Measurements from ENCODE around the gene DMD. TPM values are rescaled to one million over a fixed set of nuclear protein-coding genes. Genes with fewer than 3 reads are reported as not detected.

DMD gene
- total and polyA plus RNA-seq, 2 donors (not counting 1 experiment from before 2014, with no cell fraction given), result 2.0 to 51.8 TPM

DNA sequence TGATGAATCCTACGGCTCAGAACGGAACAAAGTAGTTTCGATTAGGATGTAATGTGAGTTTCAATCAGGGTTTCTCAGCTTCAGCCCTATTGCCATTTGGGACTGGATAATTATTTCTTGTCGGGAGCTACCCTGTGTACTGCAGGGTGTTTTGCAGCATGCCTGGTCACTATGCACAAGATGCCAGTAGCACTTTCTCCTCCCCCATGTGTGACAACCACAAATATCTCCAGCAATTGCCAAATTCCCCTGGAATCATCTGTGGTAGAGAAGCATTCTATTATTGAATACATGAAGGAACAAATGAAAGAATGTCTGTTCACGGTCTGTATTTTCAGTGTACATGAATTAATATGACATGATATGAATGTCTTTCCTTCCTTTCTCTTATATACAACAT is 1356.6 kb downstream of the DMD start:
- no peaks in the 10 kb centered on the region for H3K27me3 Mint-ChIP-seq
- no peak overlapping the region for H3K4me2 ChIP-seq (replicated peaks; ENCODE audit: low read depth, low read length, poor library complexity, severe bottlenecking)
- no peaks in the 10 kb centered on the region for H3K36me3 ChIP-seq (replicated peaks in 1 of 2; ENCODE audit: control extremely low read depth in 1 of 2, control insufficient read depth in 1 of 2, extremely low read depth in 1 of 2, insufficient read depth in 2 of 2, low read length in 1 of 2)
- no peak overlapping the region for H3K4me3 Mint-ChIP-seq
- H3K79me2 ChIP-seq (ENCODE audit: control insufficient read depth, insufficient read depth, low read length), result no peaks in the 10 kb centered on the region
- DNase-seq (no peak), ATAC-seq (ENCODE audit: low read depth) (no peak)
- H3K27ac Mint-ChIP-seq, result no peak overlapping the region
- intact Hi-C loops (cut with micrococcal nuclease), result no loop called here
- WGBS (ENCODE audit: insufficient coverage), result no CpG with 5 or more reads among the region's 5 CpGs
- no peak overlapping the region for H3K4me3 ChIP-seq (ENCODE audit: control extremely low read depth in 1 of 5, extremely low read depth in 1 of 5, insufficient read depth in 1 of 5, low read depth in 2 of 5, low read length in 4 of 5)
- no peaks in the 10 kb centered on the region for H4K20me1 ChIP-seq (ENCODE audit: control insufficient read depth, insufficient read depth, low read length, poor library complexity, severe bottlenecking)
- no peak overlapping the region for H2AFZ ChIP-seq (ENCODE audit: insufficient read depth, low read depth, low read length, poor library complexity, severe bottlenecking)
- no peaks in the 10 kb centered on the region for H3K4me1 Mint-ChIP-seq
- no peaks in the 10 kb centered on the region for H3K4me1 ChIP-seq (ENCODE audit: control insufficient read depth in 2 of 2, insufficient read depth in 2 of 2, low read length in 2 of 2)
- H3K27me3 ChIP-seq (replicated peaks in 1 of 4; ENCODE audit: control extremely low read depth in 1 of 4, control insufficient read depth in 3 of 4, insufficient read depth in 4 of 4, low read length in 3 of 4), result no peaks in the 10 kb centered on the region
- H3K27ac ChIP-seq (ENCODE audit: low read length in 2 of 2), result no peak overlapping the region
- no peaks in the 10 kb centered on the region for H3K9me3 ChIP-seq (ENCODE audit: control extremely low read depth in 1 of 3, control insufficient read depth in 2 of 3, insufficient read depth in 1 of 3, low read length in 2 of 3)
- H3K9me3 Mint-ChIP-seq (ENCODE audit: insufficient read depth), result no peaks in the 10 kb centered on the region
- H3K9ac ChIP-seq (ENCODE audit: low read length), result no peak overlapping the region
- CTCF ChIA-PET, result no interaction called here
- TF ChIP-seq, protein P1, sequence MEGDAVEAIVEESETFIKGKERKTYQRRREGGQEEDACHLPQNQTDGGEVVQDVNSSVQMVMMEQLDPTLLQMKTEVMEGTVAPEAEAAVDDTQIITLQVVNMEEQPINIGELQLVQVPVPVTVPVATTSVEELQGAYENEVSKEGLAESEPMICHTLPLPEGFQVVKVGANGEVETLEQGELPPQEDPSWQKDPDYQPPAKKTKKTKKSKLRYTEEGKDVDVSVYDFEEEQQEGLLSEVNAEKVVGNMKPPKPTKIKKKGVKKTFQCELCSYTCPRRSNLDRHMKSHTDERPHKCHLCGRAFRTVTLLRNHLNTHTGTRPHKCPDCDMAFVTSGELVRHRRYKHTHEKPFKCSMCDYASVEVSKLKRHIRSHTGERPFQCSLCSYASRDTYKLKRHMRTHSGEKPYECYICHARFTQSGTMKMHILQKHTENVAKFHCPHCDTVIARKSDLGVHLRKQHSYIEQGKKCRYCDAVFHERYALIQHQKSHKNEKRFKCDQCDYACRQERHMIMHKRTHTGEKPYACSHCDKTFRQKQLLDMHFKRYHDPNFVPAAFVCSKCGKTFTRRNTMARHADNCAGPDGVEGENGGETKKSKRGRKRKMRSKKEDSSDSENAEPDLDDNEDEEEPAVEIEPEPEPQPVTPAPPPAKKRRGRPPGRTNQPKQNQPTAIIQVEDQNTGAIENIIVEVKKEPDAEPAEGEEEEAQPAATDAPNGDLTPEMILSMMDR (IDR thresholded peaks at IDR 0.05), result no peak
- no peak for TF ChIP-seq EZH2 (IDR thresholded peaks at IDR 0.05; ENCODE audit: borderline replicate concordance, insufficient read depth, low read depth, low read length, poor library complexity, severe bottlenecking)
- POLR2A ChIA-PET, result no interaction called here

DNA sequence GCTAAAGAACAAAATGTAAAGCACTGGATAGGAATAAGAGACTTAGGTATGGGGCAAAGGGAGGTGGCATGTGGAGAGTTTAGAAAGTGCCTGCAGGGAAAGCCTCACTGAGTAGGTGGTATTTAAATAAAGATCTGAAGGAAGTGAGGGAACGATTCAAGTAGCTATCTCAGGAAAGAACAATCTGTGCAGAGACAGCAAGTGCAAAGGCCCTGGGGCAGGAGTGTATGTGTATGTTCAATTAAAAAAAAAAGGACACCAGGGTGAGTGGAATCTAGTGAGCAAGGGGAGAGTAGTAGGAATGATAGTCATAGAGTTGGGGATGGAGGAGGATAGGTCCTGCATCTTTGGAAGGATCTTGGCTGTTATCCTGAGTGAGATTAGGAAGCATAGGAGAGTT is 1359.6 kb downstream of the DMD start:
- Histone ChIP-seq H3K27ac (ENCODE audit: low read length in 2 of 2) (no peak overlapping the region), H3K36me3 (replicated peaks in 1 of 2; ENCODE audit: control extremely low read depth in 1 of 2, control insufficient read depth in 1 of 2, extremely low read depth in 1 of 2, insufficient read depth in 2 of 2, low read length in 1 of 2) (no peaks in the 10 kb centered on the region), H3K9ac (ENCODE audit: low read length) (no peak overlapping the region), H3K4me3 (ENCODE audit: control extremely low read depth in 1 of 5, extremely low read depth in 1 of 5, insufficient read depth in 1 of 5, low read depth in 2 of 5, low read length in 4 of 5) (no peak overlapping the region), H3K4me2 (replicated peaks; ENCODE audit: low read depth, low read length, poor library complexity, severe bottlenecking) (no peak overlapping the region), H3K27me3 (replicated peaks in 1 of 4; ENCODE audit: control extremely low read depth in 1 of 4, control insufficient read depth in 3 of 4, insufficient read depth in 4 of 4, low read length in 3 of 4) (no peaks in the 10 kb centered on the region), H4K20me1 (ENCODE audit: control insufficient read depth, insufficient read depth, low read length, poor library complexity, severe bottlenecking) (no peaks in the 10 kb centered on the region), H3K4me1 (ENCODE audit: control insufficient read depth in 2 of 2, insufficient read depth in 2 of 2, low read length in 2 of 2) (no peaks in the 10 kb centered on the region), H3K9me3 (ENCODE audit: control extremely low read depth in 1 of 3, control insufficient read depth in 2 of 3, insufficient read depth in 1 of 3, low read length in 2 of 3) (no peaks in the 10 kb centered on the region), H2AFZ (ENCODE audit: insufficient read depth, low read depth, low read length, poor library complexity, severe bottlenecking) (no peak overlapping the region), H3K79me2 (ENCODE audit: control insufficient read depth, insufficient read depth, low read length) (no peaks in the 10 kb centered on the region)
- ChIA-PET CTCF (interaction anchor here (0.7 kb wide), 1 partner anchor 566 kb away, joined by 3 read pairs; no protein-coding TSS in a partner anchor), POLR2A (no interaction called here)
- no peaks in the 10 kb centered on the region for H3K9me3 Mint-ChIP-seq (ENCODE audit: insufficient read depth)
- no peaks in the 10 kb centered on the region for H3K27me3 Mint-ChIP-seq
- H3K4me3 Mint-ChIP-seq, result no peak overlapping the region
- WGBS (ENCODE audit: insufficient coverage), result 83% methylated on average over 1 of the region's 1 CpG
- intact Hi-C loops (cut with micrococcal nuclease), result no loop called here
- TF ChIP-seq, protein P1 (IDR thresholded peaks at IDR 0.05), result no peak
- no peak for TF ChIP-seq EZH2 (IDR thresholded peaks at IDR 0.05; ENCODE audit: borderline replicate concordance, insufficient read depth, low read depth, low read length, poor library complexity, severe bottlenecking)
- H3K4me1 Mint-ChIP-seq, result no peaks in the 10 kb centered on the region
- ATAC-seq (ENCODE audit: low read depth) (no peak), DNase-seq (no peak)
- no peak overlapping the region for H3K27ac Mint-ChIP-seq
